ENCODE results near the gene UGT1A1.

The UGT1A1 gene

GRCh38 chr2:233760043-233760442 lies at the start of gene UGT1A1:
UGT1A1 (plus strand) TSS chr2:233760270; CDS start chr2:233760288, 18 bp downstream.
- H3K4me3 ChIP-seq (ENCODE audit: low read depth, low read length), result no peak within 1 kb of the TSS
- no peak for DNase-seq (ENCODE audit: low read depth)
- TF ChIP-seq CTCF (IDR thresholded peaks at IDR 0.05; ENCODE audit: insufficient read depth, low read depth, low read length, missing control alignments), result no peak

- peak; percentile 93 for TF ChIP-seq CTCF (IDR thresholded peaks at IDR 0.05; ENCODE audit: insufficient read depth, low read depth, low read length, missing control alignments)
- peak; percentile 68 for DNase-seq (ENCODE audit: low read depth)
- no peak overlapping the region for H3K4me3 ChIP-seq (ENCODE audit: low read depth, low read length)
These were observed 48.6 kb upstream of the UGT1A1 start for GRCh38 chr2:233711312-233712008.

GRCh38 chr2:233712611-233713261 lies 47.3 kb upstream of the UGT1A1 start, which contains the start of gene UGT1A5:
UGT1A5 (plus strand) TSS chr2:233712907; CDS start chr2:233712992, 85 bp downstream.
- DNase-seq (ENCODE audit: low read depth), result no peak
- no peak for TF ChIP-seq CTCF (IDR thresholded peaks at IDR 0.05; ENCODE audit: insufficient read depth, low read depth, low read length, missing control alignments)
- no peak within 1 kb of the TSS for H3K4me3 ChIP-seq (ENCODE audit: low read depth, low read length)

- no peak for TF ChIP-seq CTCF (IDR thresholded peaks at IDR 0.05; ENCODE audit: insufficient read depth, low read depth, low read length, missing control alignments)
- H3K4me3 ChIP-seq (ENCODE audit: low read depth, low read length), result no peak overlapping the region
- DNase-seq (ENCODE audit: low read depth), result no peak
These were observed 46.8 kb upstream of the UGT1A1 start for GRCh38 chr2:233713262-233713615.

GRCh38 chr2:233714121-233714520 lies 45.9 kb upstream of the UGT1A1 start:
- H3K4me3 ChIP-seq (ENCODE audit: low read depth, low read length), result no peak overlapping the region
- no peak for DNase-seq (ENCODE audit: low read depth)
- TF ChIP-seq CTCF (IDR thresholded peaks at IDR 0.05; ENCODE audit: insufficient read depth, low read depth, low read length, missing control alignments), result no peak

- no peak for TF ChIP-seq CTCF (IDR thresholded peaks at IDR 0.05; ENCODE audit: insufficient read depth, low read depth, low read length, missing control alignments)
- DNase-seq (ENCODE audit: low read depth), result no peak
- no peak within 1 kb of the TSS for H3K4me3 ChIP-seq (ENCODE audit: low read depth, low read length)
These were observed 41.5 kb upstream of the UGT1A1 start, which contains the start of gene UGT1A4 for GRCh38 chr2:233718552-233718951. UGT1A4 (plus strand) TSS chr2:233718736; CDS start chr2:233718821, 85 bp downstream.

Measured in GM12865 (cell line).